ENCODE data around the gene BCL2L13.

BCL2L13 gene

DNA sequence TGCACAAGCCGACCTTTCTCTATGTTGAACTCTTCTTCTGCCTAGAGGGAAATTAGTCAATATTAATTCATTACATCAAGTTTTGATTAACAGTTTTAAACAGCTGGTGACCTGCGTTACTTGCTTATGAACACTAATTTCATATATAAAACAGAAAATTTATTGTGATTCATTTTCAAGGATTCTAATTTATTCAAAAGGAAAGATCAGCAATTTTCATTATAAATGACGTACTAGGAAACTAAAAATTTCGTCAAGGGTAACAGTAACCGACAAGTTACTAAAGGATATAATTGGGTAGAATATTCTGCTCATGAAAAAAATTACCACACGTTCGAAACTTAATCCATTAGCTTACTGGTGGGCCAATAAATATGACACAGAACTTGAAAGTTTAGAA is 25.3 kb upstream of the BCL2L13 start:
- TF ChIP-seq, protein P1, sequence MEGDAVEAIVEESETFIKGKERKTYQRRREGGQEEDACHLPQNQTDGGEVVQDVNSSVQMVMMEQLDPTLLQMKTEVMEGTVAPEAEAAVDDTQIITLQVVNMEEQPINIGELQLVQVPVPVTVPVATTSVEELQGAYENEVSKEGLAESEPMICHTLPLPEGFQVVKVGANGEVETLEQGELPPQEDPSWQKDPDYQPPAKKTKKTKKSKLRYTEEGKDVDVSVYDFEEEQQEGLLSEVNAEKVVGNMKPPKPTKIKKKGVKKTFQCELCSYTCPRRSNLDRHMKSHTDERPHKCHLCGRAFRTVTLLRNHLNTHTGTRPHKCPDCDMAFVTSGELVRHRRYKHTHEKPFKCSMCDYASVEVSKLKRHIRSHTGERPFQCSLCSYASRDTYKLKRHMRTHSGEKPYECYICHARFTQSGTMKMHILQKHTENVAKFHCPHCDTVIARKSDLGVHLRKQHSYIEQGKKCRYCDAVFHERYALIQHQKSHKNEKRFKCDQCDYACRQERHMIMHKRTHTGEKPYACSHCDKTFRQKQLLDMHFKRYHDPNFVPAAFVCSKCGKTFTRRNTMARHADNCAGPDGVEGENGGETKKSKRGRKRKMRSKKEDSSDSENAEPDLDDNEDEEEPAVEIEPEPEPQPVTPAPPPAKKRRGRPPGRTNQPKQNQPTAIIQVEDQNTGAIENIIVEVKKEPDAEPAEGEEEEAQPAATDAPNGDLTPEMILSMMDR (IDR thresholded peaks at IDR 0.05; ENCODE audit: borderline replicate concordance, control extremely low read depth, extremely low read depth, insufficient read depth, missing control alignments): no peak
- in situ Hi-C loops (cut with MboI; ENCODE audit: low sequenced_read_pairs, unreplicated experiment): no loop called here
- DNase-seq (ENCODE audit: low spot score): no peak

GRCh38 chr22:17627961-17628405 is 10.6 kb upstream of the BCL2L13 start:
- TF ChIP-seq, protein P1 (IDR thresholded peaks at IDR 0.05; ENCODE audit: borderline replicate concordance, control extremely low read depth, extremely low read depth, insufficient read depth, missing control alignments): no peak
- DNase-seq (ENCODE audit: low spot score): no peak
- in situ Hi-C loops (cut with MboI; ENCODE audit: low sequenced_read_pairs, unreplicated experiment): no loop called here

GRCh38 chr22:17628406-17629172 is 10.0 kb upstream of the BCL2L13 start, which contains the start of gene ATP6V1E1:
Gene ATP6V1E1, minus strand, starts transcription at chr22:17628749. Its CDS starts 114 bp downstream, at chr22:17628635.
- TF ChIP-seq, protein P1 (IDR thresholded peaks at IDR 0.05; ENCODE audit: borderline replicate concordance, control extremely low read depth, extremely low read depth, insufficient read depth, missing control alignments): no peak
- in situ Hi-C loops (cut with MboI; ENCODE audit: low sequenced_read_pairs, unreplicated experiment): no loop called here
- DNase-seq (ENCODE audit: low spot score): peak; percentile 98

- in situ Hi-C loops (cut with MboI; ENCODE audit: low sequenced_read_pairs, unreplicated experiment): no loop called here
- TF ChIP-seq, protein P1 (IDR thresholded peaks at IDR 0.05; ENCODE audit: borderline replicate concordance, control extremely low read depth, extremely low read depth, insufficient read depth, missing control alignments): no peak
- DNase-seq (ENCODE audit: low spot score): no peak
Measured at GRCh38 chr22:17629173-17629489, 9.4 kb upstream of the BCL2L13 start.

- DNase-seq (ENCODE audit: low spot score): no peak
- TF ChIP-seq, protein P1 (IDR thresholded peaks at IDR 0.05; ENCODE audit: borderline replicate concordance, control extremely low read depth, extremely low read depth, insufficient read depth, missing control alignments): no peak
- in situ Hi-C loops (cut with MboI; ENCODE audit: low sequenced_read_pairs, unreplicated experiment): no loop called here
Measured at GRCh38 chr22:17629641-17630040, 8.9 kb upstream of the BCL2L13 start.

- TF ChIP-seq, protein P1 (IDR thresholded peaks at IDR 0.05; ENCODE audit: borderline replicate concordance, control extremely low read depth, extremely low read depth, insufficient read depth, missing control alignments): no peak
- in situ Hi-C loops (cut with MboI; ENCODE audit: low sequenced_read_pairs, unreplicated experiment): no loop called here
- DNase-seq (ENCODE audit: low spot score): no peak
Measured at GRCh38 chr22:17631076-17631565, 7.4 kb upstream of the BCL2L13 start.
